SK-N-SH treated with all-trans-retinoic acid at 6 μM for 48 hours (cell line): ENCODE data around the gene SAP25.

Experiments
- ATAC-seq: fragments of 200-7000 bp; cut with Tn5 transposase; 3 replicates; pipeline ENCODE4 v1.9.1; 2020; ENCODE audit warnings: mild to moderate bottlenecking, moderate library complexity
- ARNTL ChIP-seq: fragments of 450-650 bp; formaldehyde crosslinking; IDR thresholded peaks from 2 replicates; pipeline ENCODE4 v1.5.0; 2020; ENCODE audit warnings: low read depth, mild to moderate bottlenecking, moderate library complexity, borderline replicate concordance
- BACH2 ChIP-seq: fragments of 250-450 bp; sonication (Bioruptor Pico); IDR thresholded peaks from 2 replicates; pipeline ENCODE4 v1.9.0; 2021; ENCODE audit warnings: mild to moderate bottlenecking, borderline replicate concordance
- CSDC2 ChIP-seq: fragments of 250-450 bp; sonication (Bioruptor Pico); IDR thresholded peaks from 2 replicates; pipeline ENCODE4 v1.5.0; 2020; ENCODE audit warnings: mild to moderate bottlenecking, moderate library complexity
- CSRNP3 ChIP-seq: fragments of 250-450 bp; sonication (Bioruptor Pico); IDR thresholded peaks from 2 replicates; pipeline ENCODE4 v1.5.1; 2021; ENCODE audit warnings: mild to moderate bottlenecking, moderate library complexity
- ESRRG ChIP-seq: fragments of 250-450 bp; sonication (Bioruptor Pico); IDR thresholded peaks from 2 replicates; pipeline ENCODE4 v1.6.1; 2021; ENCODE audit warnings: mild to moderate bottlenecking
- GLIS3 ChIP-seq: fragments of 250-450 bp; sonication (Bioruptor Pico); IDR thresholded peaks from 2 replicates; pipeline ENCODE4 v1.5.0; 2020; ENCODE audit warnings: mild to moderate bottlenecking, moderate library complexity
- ISL1 ChIP-seq: fragments of 250-450 bp; sonication (Bioruptor Pico); IDR thresholded peaks from 2 replicates; pipeline ENCODE4 v2.1.2; 2022; ENCODE audit warnings: mild to moderate bottlenecking, moderate library complexity
- OSR1 ChIP-seq: fragments of 250-450 bp; sonication (Bioruptor Pico); IDR thresholded peaks from 2 replicates; pipeline ENCODE4 v1.8.0; 2022; ENCODE audit warnings: moderate library complexity, mild to moderate bottlenecking, inconsistent platforms
- PATZ1 ChIP-seq: fragments of 250-450 bp; sonication (Bioruptor Pico); IDR thresholded peaks from 2 replicates; pipeline ENCODE4 v1.8.0; 2020; ENCODE audit warnings: mild to moderate bottlenecking, moderate library complexity, borderline replicate concordance
- POU6F1 ChIP-seq: fragments of 250-450 bp; sonication (Bioruptor Pico); IDR thresholded peaks from 2 replicates; pipeline ENCODE4 v1.8.0; 2021; ENCODE audit warnings: low read depth, mild to moderate bottlenecking, moderate library complexity, borderline replicate concordance
- RARB ChIP-seq: fragments of 250-450 bp; sonication (Bioruptor Pico); IDR thresholded peaks from 2 replicates; pipeline ENCODE4 v1.8.0; 2021; ENCODE audit warnings: mild to moderate bottlenecking, moderate library complexity
- SNAI2 ChIP-seq: fragments of 250-450 bp; sonication (Bioruptor Pico); IDR thresholded peaks from 2 replicates; pipeline ENCODE4 v1.5.0; 2020; ENCODE audit warnings: mild to moderate bottlenecking, moderate library complexity
- TCF4 ChIP-seq: fragments of 250-450 bp; sonication (Bioruptor Pico); IDR thresholded peaks from 2 replicates; pipeline ENCODE4 v1.8.0; 2021; ENCODE audit warnings: mild to moderate bottlenecking, moderate library complexity, borderline replicate concordance
- TSHZ2 ChIP-seq: fragments of 250-450 bp; sonication (Bioruptor Pico); IDR thresholded peaks from 2 replicates; pipeline ENCODE4 v1.5.0; 2020; ENCODE audit warnings: mild to moderate bottlenecking, moderate library complexity
- ZFP3 ChIP-seq: fragments of 250-450 bp; sonication (Bioruptor Pico); IDR thresholded peaks from 2 replicates; pipeline ENCODE4 v1.5.0; 2020; ENCODE audit warnings: mild to moderate bottlenecking, moderate library complexity
- ZFP30 ChIP-seq: fragments of 450-650 bp; formaldehyde crosslinking; IDR thresholded peaks from 2 replicates; pipeline ENCODE4 v1.5.0; 2022; ENCODE audit warnings: mild to moderate bottlenecking, moderate library complexity
- ZNF565 ChIP-seq: fragments of 450-650 bp; formaldehyde crosslinking; conservative IDR thresholded peaks from 2 replicates; pipeline ENCODE4 v1.5.0; 2020; ENCODE audit warnings: low read depth, mild to moderate bottlenecking, moderate library complexity
- ZNF70 ChIP-seq: fragments of 450-650 bp; formaldehyde crosslinking; IDR thresholded peaks from 2 replicates; pipeline ENCODE4 v1.5.0; 2020; ENCODE audit warnings: mild to moderate bottlenecking, moderate library complexity
- ZNF8 ChIP-seq: fragments of 450-650 bp; formaldehyde crosslinking; IDR thresholded peaks from 2 replicates; pipeline ENCODE4 v1.5.0; 2020; ENCODE audit warnings: mild to moderate bottlenecking, moderate library complexity

SAP25 gene

GRCh38 chr7:100545360-100546128, 28.2 kb downstream of the SAP25 start:
- ATAC-seq = peak; percentile 95
- TF ChIP-seq BACH2 (CRISPR knock-in tag) (no peak), PATZ1 (peak; percentile 64; the same call in 1 of the 2 replicates), ISL1 (no peak), ZFP3 (peak; percentile 64; the same call in 1 of the 2 replicates), GLIS3 (CRISPR knock-in tag) (peak; percentile 65; the same call in 1 of the 2 replicates)

- no peak for TF ChIP-seq RARB (CRISPR knock-in tag)
- no peak for TF ChIP-seq TSHZ2
- no peak for TF ChIP-seq SNAI2 (CRISPR knock-in tag)
- no peak for TF ChIP-seq ZNF565 (CRISPR knock-in tag)
- TF ChIP-seq ESRRG (CRISPR knock-in tag) = no peak
- no peak for TF ChIP-seq PATZ1
- TF ChIP-seq CSRNP3 (CRISPR knock-in tag) = no peak
- no peak for TF ChIP-seq ZFP30 (CRISPR knock-in tag)
- no peak for TF ChIP-seq ARNTL (CRISPR knock-in tag)
- no peak for TF ChIP-seq TCF4 (CRISPR knock-in tag)
- TF ChIP-seq ZNF8 (CRISPR knock-in tag) = no peak
- TF ChIP-seq CSDC2 (CRISPR knock-in tag) = no peak
- no peak for TF ChIP-seq POU6F1 (CRISPR knock-in tag)
- TF ChIP-seq OSR1 (CRISPR knock-in tag) = no peak
- ATAC-seq = peak; percentile 4; the same call in 1 of the 3 replicates
Measured at GRCh38 chr7:100544967-100545359, 28.7 kb downstream of the SAP25 start.

GRCh38 chr7:100544386-100544785, 29.3 kb downstream of the SAP25 start:
- no peak for ATAC-seq
- TF ChIP-seq ZNF8 (CRISPR knock-in tag) (no peak), ISL1 (no peak), CSRNP3 (CRISPR knock-in tag) (no peak), ZNF70 (CRISPR knock-in tag) (no peak), ESRRG (CRISPR knock-in tag) (no peak), POU6F1 (CRISPR knock-in tag) (no peak), SNAI2 (CRISPR knock-in tag) (no peak), TSHZ2 (no peak), TCF4 (CRISPR knock-in tag) (no peak), GLIS3 (CRISPR knock-in tag) (no peak), ARNTL (CRISPR knock-in tag) (no peak)
